Choroid plexus epithelial cell (primary cell): ENCODE data around the gene FBXW7.

Experiments
- DNase-seq: peaks from one replicate; pipeline ENCODE4 v3.0.0-alpha.2; 2010; ENCODE audit warnings: low read depth
- H3K4me3 ChIP-seq: 2 replicates; pipeline ENCODE4 v1.5.1; 2011; ENCODE audit warnings: low read depth, mild to moderate bottlenecking, control low read depth, low read length, moderate library complexity
- TF ChIP-seq, protein P1 (sequence below): conservative IDR thresholded peaks from 2 replicates; pipeline ENCODE4 v1.5.1; 2011; ENCODE audit warnings: low read depth, mild to moderate bottlenecking, control low read depth, inconsistent platforms, low read length, moderate library complexity

The FBXW7 gene

DNA sequence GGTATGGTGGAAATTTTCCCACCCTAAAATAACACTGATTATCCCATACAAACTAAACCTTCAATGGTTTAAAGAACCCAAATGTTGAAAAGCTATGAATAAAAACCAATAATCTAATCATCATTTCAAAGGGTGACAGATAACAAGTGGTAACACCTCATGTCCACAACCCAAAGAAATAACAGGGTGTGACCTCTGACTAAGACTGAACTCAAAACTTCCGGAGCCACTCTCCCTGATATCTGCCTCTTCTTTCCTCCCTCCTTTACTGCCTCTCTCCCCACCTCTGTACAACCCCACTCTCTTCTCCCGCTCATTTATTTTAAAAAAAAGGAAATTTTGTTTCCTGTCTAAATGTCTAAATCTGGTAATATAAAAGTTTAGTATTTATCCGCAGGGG lies 11.5 kb downstream of the FBXW7 start:
- no peak overlapping the region for H3K4me3 ChIP-seq
- no peak for DNase-seq
- TF ChIP-seq, protein P1, sequence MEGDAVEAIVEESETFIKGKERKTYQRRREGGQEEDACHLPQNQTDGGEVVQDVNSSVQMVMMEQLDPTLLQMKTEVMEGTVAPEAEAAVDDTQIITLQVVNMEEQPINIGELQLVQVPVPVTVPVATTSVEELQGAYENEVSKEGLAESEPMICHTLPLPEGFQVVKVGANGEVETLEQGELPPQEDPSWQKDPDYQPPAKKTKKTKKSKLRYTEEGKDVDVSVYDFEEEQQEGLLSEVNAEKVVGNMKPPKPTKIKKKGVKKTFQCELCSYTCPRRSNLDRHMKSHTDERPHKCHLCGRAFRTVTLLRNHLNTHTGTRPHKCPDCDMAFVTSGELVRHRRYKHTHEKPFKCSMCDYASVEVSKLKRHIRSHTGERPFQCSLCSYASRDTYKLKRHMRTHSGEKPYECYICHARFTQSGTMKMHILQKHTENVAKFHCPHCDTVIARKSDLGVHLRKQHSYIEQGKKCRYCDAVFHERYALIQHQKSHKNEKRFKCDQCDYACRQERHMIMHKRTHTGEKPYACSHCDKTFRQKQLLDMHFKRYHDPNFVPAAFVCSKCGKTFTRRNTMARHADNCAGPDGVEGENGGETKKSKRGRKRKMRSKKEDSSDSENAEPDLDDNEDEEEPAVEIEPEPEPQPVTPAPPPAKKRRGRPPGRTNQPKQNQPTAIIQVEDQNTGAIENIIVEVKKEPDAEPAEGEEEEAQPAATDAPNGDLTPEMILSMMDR: no peak

DNA sequence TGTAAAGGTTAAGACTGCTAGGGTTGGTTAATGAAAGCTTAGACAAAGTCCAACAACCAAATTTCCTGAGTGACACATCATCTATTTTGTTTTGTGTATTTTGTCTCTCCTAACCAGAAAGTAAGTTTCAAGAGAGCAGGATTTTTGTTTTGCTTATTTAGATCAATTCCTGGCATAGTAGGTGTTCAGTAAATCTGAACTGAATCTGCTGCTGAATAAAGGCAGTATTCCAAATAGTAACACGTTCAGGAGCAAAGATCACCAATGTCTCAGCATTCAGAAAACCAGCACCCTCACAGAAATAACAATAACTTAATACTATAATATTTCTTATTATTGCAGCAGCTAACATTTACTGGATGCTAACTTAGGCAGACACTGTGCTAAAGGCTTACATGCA lies 12.2 kb downstream of the FBXW7 start:
- H3K4me3 ChIP-seq: no peak overlapping the region
- TF ChIP-seq, protein P1: no peak
- no peak for DNase-seq

DNA sequence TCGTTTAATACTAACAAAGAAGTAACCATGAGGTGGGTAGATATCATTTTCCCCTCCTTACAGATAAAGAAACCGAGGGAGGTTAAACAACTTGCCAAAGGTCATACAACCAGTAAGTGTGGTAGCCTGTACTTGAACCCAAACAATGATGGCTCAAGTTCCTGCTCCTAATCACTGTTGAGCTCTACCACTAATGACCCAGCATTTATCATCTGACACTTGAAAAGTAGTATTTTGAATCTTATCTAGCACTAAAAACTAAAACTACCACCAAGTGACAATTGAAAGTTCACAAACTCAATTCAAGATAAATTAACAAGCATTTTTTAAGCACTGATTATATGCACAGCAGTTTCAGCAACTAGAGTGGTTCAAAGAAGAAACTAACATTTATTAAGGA lies 13.1 kb downstream of the FBXW7 start:
- TF ChIP-seq, protein P1: no peak
- DNase-seq: no peak
- H3K4me3 ChIP-seq: no peak overlapping the region

DNA sequence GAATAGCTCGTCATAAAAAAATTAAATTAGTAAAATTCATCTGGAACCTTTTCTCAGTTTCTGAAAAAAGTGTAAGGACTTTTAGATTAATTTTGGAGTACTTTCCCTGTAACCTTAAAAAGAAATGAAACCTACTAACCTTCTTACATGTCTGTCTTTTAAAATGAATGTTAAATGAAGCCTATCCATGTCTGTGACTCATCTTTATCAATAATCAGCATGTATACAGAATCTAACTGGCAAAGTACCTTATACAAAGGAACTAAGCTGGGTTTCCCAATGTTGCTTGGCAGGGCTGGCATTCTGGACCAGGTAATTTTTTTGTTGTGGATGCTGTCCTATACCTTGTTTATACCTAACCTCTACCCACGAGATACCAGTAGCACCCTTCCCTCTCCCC lies 13.6 kb downstream of the FBXW7 start:
- TF ChIP-seq, protein P1: no peak
- no peak overlapping the region for H3K4me3 ChIP-seq
- DNase-seq: no peak

DNA sequence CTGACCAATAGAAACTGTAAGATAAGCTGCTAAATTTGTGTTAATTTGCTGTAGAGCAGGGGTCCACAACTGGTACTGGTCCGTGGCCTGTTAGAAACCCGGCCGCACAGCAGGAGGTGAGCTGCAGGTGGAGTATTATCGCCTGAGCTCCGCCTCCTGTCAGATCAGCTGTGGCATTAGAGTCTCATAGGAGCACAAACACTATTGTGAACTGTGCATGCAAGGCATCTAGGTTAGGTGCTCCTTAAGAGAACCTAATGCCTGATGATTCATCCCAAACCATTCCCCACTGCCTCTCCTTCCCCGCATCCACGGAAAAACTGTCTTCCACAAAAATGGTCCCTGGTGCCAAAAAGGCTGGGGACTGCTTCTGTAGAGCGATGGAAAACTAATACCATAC lies 19.7 kb downstream of the FBXW7 start:
- DNase-seq: no peak
- H3K4me3 ChIP-seq: no peak overlapping the region
- TF ChIP-seq, protein P1: no peak

DNA sequence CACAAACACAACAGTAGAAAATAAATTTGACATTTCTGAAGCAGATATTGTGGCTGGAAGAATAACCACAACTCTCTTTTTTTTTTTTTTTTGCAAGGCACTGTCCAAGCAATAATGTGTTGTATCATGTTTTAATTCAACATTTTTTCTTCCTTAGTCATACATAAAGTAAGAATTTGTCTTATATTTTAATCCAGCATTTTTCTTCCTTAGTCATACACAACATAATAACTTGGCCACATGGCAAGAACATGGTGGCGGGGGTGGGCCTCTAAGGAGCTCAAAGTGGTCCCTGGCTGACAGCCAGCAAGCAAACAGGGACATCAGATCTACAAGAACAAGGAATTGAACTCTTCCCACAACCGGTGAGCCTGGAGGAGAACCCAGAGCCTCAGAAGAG lies 20.2 kb downstream of the FBXW7 start:
- TF ChIP-seq, protein P1: no peak
- H3K4me3 ChIP-seq: no peak overlapping the region
- DNase-seq: peak; percentile 66

DNA sequence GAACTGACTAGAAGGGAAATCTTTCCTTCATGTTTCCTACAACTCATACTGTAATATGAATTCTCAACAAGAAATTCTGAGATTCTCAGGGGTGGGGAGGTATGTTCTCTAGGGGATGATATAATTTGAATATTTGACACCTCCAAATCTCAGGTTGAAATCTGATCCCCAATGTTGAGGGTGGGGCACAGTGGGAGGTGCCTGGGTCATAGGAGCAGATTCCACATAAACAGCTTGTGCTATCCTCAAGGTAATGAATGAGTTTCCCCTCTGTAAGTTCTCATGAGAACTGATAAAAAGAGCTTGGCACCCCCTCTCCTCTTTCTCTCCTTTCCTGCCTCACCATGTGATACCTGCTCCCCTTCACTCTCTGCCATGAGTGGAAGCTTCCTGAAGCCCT lies 21.5 kb downstream of the FBXW7 start:
- H3K4me3 ChIP-seq: no peak overlapping the region
- no peak for DNase-seq
- TF ChIP-seq, protein P1: no peak
